Loucy (cell line): ENCODE results near the gene N4BP2.

Source experiments
- EZH2phosphoT487 ChIP-seq: fragments of 200-600 bp; IDR thresholded peaks from 2 replicates; pipeline ENCODE4 v1.6.1; 2018; ENCODE audit warnings: antibody characterized with exemption, mild to moderate bottlenecking, moderate library complexity, borderline replicate concordance
- TF ChIP-seq, protein P1 (sequence below): fragments of 200-600 bp; sonication (generic); conservative IDR thresholded peaks from 2 replicates; pipeline ENCODE4 v1.5.1; 2014; ENCODE audit warnings: mild to moderate bottlenecking, antibody characterized with exemption, low read length

DNA sequence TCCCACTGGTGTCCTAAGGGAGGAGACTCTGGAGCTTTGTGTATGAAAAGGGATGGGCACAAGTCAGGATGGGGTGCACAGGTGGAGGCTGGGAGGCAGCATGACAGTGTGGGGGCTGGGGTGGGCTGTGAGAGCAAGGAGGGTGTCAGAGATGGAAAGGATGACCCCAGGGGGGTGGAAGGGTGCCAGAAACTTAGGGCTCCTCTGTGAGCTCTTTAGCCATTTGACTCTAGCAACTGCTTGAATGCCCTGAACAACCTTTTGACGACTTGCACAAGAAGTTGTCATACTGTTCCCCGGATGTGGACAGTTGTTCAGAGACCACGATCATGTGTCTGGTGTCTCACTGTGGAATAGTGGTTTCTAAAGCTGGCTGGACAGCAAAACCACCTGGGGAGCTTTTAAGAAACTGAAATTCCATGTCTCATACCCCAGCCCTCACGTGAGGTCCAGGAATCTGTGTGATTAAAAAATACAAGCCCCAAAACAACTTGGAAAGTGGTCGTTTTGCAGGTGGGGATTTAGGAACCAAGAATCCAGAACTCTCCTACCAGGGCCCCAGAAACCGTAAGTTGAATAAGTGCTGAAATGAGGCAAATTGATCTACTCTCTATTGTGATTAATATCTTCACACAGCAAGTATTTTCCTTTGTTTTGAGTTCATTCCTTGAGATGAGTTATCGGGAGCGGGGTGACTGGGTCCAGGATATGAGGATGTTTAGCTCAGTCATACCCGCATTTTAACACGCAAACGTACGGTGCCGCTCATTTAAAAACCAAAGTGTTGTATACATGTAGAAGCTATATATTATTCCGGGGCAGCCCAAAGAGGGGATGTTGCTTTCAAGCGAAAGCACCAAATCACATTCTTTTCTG, 143.6 kb downstream of the N4BP2 start:
- TF ChIP-seq, protein P1, sequence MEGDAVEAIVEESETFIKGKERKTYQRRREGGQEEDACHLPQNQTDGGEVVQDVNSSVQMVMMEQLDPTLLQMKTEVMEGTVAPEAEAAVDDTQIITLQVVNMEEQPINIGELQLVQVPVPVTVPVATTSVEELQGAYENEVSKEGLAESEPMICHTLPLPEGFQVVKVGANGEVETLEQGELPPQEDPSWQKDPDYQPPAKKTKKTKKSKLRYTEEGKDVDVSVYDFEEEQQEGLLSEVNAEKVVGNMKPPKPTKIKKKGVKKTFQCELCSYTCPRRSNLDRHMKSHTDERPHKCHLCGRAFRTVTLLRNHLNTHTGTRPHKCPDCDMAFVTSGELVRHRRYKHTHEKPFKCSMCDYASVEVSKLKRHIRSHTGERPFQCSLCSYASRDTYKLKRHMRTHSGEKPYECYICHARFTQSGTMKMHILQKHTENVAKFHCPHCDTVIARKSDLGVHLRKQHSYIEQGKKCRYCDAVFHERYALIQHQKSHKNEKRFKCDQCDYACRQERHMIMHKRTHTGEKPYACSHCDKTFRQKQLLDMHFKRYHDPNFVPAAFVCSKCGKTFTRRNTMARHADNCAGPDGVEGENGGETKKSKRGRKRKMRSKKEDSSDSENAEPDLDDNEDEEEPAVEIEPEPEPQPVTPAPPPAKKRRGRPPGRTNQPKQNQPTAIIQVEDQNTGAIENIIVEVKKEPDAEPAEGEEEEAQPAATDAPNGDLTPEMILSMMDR, result no peak
- TF ChIP-seq EZH2phosphoT487, result no peak
